Hepatic stellate cell (primary cell): ENCODE results near the gene ZBTB20.

Source experiments
- DNase-seq: peaks from one replicate; pipeline ENCODE4 v3.0.0; 2011; ENCODE audit warnings: low spot score

Gene ZBTB20

GRCh38 chr3:114519415-114519814 lies 627.7 kb downstream of the ZBTB20 start:
- DNase-seq, result peak; percentile 9

- no peak for DNase-seq
These were observed 628.8 kb downstream of the ZBTB20 start for GRCh38 chr3:114518206-114518808.

GRCh38 chr3:114510201-114510600 lies 636.9 kb downstream of the ZBTB20 start:
- no peak for DNase-seq

GRCh38 chr3:114509756-114510155 lies 637.3 kb downstream of the ZBTB20 start:
- no peak for DNase-seq

- no peak for DNase-seq
These were observed 638.1 kb downstream of the ZBTB20 start for GRCh38 chr3:114508976-114509375.

- DNase-seq, result no peak
These were observed 638.9 kb downstream of the ZBTB20 start for GRCh38 chr3:114508208-114508607.

- DNase-seq, result no peak
These were observed 640.3 kb downstream of the ZBTB20 start for GRCh38 chr3:114506591-114507300.

- no peak for DNase-seq
These were observed 642.0 kb downstream of the ZBTB20 start for GRCh38 chr3:114504941-114505628.

- no peak for DNase-seq
These were observed 644.9 kb downstream of the ZBTB20 start for GRCh38 chr3:114502204-114502603.

- DNase-seq, result no peak
These were observed 647.1 kb downstream of the ZBTB20 start for GRCh38 chr3:114499976-114500375.

- DNase-seq, result no peak
These were observed 648.3 kb downstream of the ZBTB20 start for GRCh38 chr3:114498539-114499370.

- DNase-seq, result no peak
These were observed 650.2 kb downstream of the ZBTB20 start for GRCh38 chr3:114496874-114497273.

GRCh38 chr3:114496466-114496865 lies 650.6 kb downstream of the ZBTB20 start:
- no peak for DNase-seq

- peak; percentile 35 for DNase-seq
These were observed 651.1 kb downstream of the ZBTB20 start for GRCh38 chr3:114496021-114496434.

- DNase-seq, result no peak
These were observed 652.6 kb downstream of the ZBTB20 start for GRCh38 chr3:114494498-114494897.

GRCh38 chr3:114490829-114491228 lies 656.3 kb downstream of the ZBTB20 start:
- no peak for DNase-seq

- DNase-seq, result no peak
These were observed 659.6 kb downstream of the ZBTB20 start for GRCh38 chr3:114487502-114487901.

GRCh38 chr3:114484919-114485318 lies 662.2 kb downstream of the ZBTB20 start:
- DNase-seq, result no peak

- DNase-seq, result no peak
These were observed 666.0 kb downstream of the ZBTB20 start for GRCh38 chr3:114481113-114481512.

- no peak for DNase-seq
These were observed 666.6 kb downstream of the ZBTB20 start for GRCh38 chr3:114480442-114480841.

- no peak for DNase-seq
These were observed 668.3 kb downstream of the ZBTB20 start for GRCh38 chr3:114478801-114479200.

- DNase-seq, result no peak
These were observed 670.6 kb downstream of the ZBTB20 start for GRCh38 chr3:114476511-114476910.
